ENCODE results near the gene KMT5C.

GRCh38 chr19:55352549-55353145 is 13.0 kb downstream of the KMT5C start:
- TF ChIP-seq CTCF (conservative IDR thresholded peaks at IDR 0.05; ENCODE audit: low read length) (no peak), EZH2phosphoT487 (IDR thresholded peaks at IDR 0.05; ENCODE audit: borderline replicate concordance, low read depth, low read length) (no peak)

Measured in OCI-LY7 (cell line).